SH-SY5Y (cell line): ENCODE results near the gene GAS5.

Source experiments
- GATA2 ChIP-seq: IDR thresholded peaks from 2 replicates; pipeline ENCODE4 v1.6.1; 2011; ENCODE audit warnings: mild to moderate bottlenecking, low read depth, low read length
- GATA3 ChIP-seq: IDR thresholded peaks from 2 replicates; pipeline ENCODE4 v1.6.1; 2011; ENCODE audit warnings: low read depth, mild to moderate bottlenecking, low read length, moderate library complexity

Gene GAS5

GRCh38 chr1:173863224-173864161, 4.3 kb downstream of the GAS5 start:
- TF ChIP-seq GATA2: no peak
- TF ChIP-seq GATA3: no peak

GRCh38 chr1:173862769-173863223, 5.0 kb downstream of the GAS5 start:
- TF ChIP-seq GATA2: no peak
- TF ChIP-seq GATA3: no peak

GRCh38 chr1:173861731-173862145, 6.1 kb downstream of the GAS5 start:
- no peak for TF ChIP-seq GATA3
- TF ChIP-seq GATA2: no peak

GRCh38 chr1:173860065-173860464, 7.7 kb downstream of the GAS5 start:
- TF ChIP-seq GATA2: no peak
- TF ChIP-seq GATA3: no peak

GRCh38 chr1:173857363-173857917, 10.3 kb downstream of the GAS5 start:
- no peak for TF ChIP-seq GATA2
- TF ChIP-seq GATA3: no peak

GRCh38 chr1:173856903-173857302, 10.9 kb downstream of the GAS5 start:
- TF ChIP-seq GATA3 (no peak), GATA2 (no peak)

GRCh38 chr1:173856014-173856413, 11.8 kb downstream of the GAS5 start:
- TF ChIP-seq GATA2 (no peak), GATA3 (no peak)

- no peak for TF ChIP-seq GATA3
- no peak for TF ChIP-seq GATA2
Observed at GRCh38 chr1:173853074-173853473, 14.7 kb downstream of the GAS5 start.

- TF ChIP-seq GATA3 (no peak), GATA2 (no peak)
Observed at GRCh38 chr1:173852105-173852504, 15.7 kb downstream of the GAS5 start.

GRCh38 chr1:173832748-173833147, 35.0 kb downstream of the GAS5 start:
- TF ChIP-seq GATA3 (no peak), GATA2 (no peak)

GRCh38 chr1:173827611-173828010, 40.2 kb downstream of the GAS5 start:
- TF ChIP-seq GATA3 (no peak), GATA2 (no peak)

GRCh38 chr1:173824315-173825081, 43.3 kb downstream of the GAS5 start, which contains the start of the genes CENPL and DARS2:
CENPL (minus strand) TSS chr1:173824883; CDS start chr1:173811299, 13,584 bp downstream.
DARS2 (plus strand) TSS chr1:173824673; CDS start chr1:173825230, 557 bp downstream.
- TF ChIP-seq GATA3 (no peak), GATA2 (peak; percentile 72)

GRCh38 chr1:173823781-173824314, 43.9 kb downstream of the GAS5 start:
- TF ChIP-seq GATA3 (no peak), GATA2 (no peak)

- no peak for TF ChIP-seq GATA3
- no peak for TF ChIP-seq GATA2
Observed at GRCh38 chr1:173821680-173822079, 46.1 kb downstream of the GAS5 start.
